Hepatic stellate cell (primary cell): ENCODE data around the gene SCUBE1.

Source experiments
- DNase-seq: peaks from one replicate; pipeline ENCODE4 v3.0.0; 2011; ENCODE audit warnings: low spot score

The SCUBE1 gene

GRCh38 chr22:43326331-43327156 is 16.6 kb downstream of the SCUBE1 start:
- DNase-seq = no peak

GRCh38 chr22:43325176-43325575 is 18.0 kb downstream of the SCUBE1 start:
- no peak for DNase-seq

GRCh38 chr22:43320943-43321900 is 21.9 kb downstream of the SCUBE1 start:
- DNase-seq = no peak

- DNase-seq = no peak
Observed at GRCh38 chr22:43319661-43320486, 23.3 kb downstream of the SCUBE1 start.

GRCh38 chr22:43317239-43317638 is 25.9 kb downstream of the SCUBE1 start:
- DNase-seq = no peak

- no peak for DNase-seq
Observed at GRCh38 chr22:43315687-43316217, 27.4 kb downstream of the SCUBE1 start.

GRCh38 chr22:43314611-43315010 is 28.6 kb downstream of the SCUBE1 start:
- DNase-seq = no peak

- no peak for DNase-seq
Observed at GRCh38 chr22:43313890-43314474, 29.2 kb downstream of the SCUBE1 start.

- DNase-seq = no peak
Observed at GRCh38 chr22:43313244-43313889, 29.8 kb downstream of the SCUBE1 start.

- no peak for DNase-seq
Observed at GRCh38 chr22:43312608-43313007, 30.6 kb downstream of the SCUBE1 start.

GRCh38 chr22:43310798-43311197 is 32.4 kb downstream of the SCUBE1 start:
- no peak for DNase-seq

GRCh38 chr22:43310311-43310710 is 32.9 kb downstream of the SCUBE1 start:
- DNase-seq = no peak

- DNase-seq = no peak
Observed at GRCh38 chr22:43308836-43309235, 34.3 kb downstream of the SCUBE1 start.

GRCh38 chr22:43308060-43308830 is 34.9 kb downstream of the SCUBE1 start:
- no peak for DNase-seq

GRCh38 chr22:43305806-43306205 is 37.4 kb downstream of the SCUBE1 start:
- DNase-seq = no peak

- no peak for DNase-seq
Observed at GRCh38 chr22:43304831-43305590, 38.2 kb downstream of the SCUBE1 start.

- DNase-seq = no peak
Observed at GRCh38 chr22:43303751-43304150, 39.4 kb downstream of the SCUBE1 start.

- no peak for DNase-seq
Observed at GRCh38 chr22:43303166-43303565, 40.0 kb downstream of the SCUBE1 start.

GRCh38 chr22:43302531-43303041 is 40.6 kb downstream of the SCUBE1 start:
- no peak for DNase-seq
